A549 (cell line): ENCODE results near the gene STAMBPL1. TPM values are rescaled to one million over a fixed set of nuclear protein-coding genes. Genes with fewer than 3 reads are reported as not detected.

ENCODE experiments used
- ATAC-seq, 2 experiments: fragments of 200-7000 bp in 1 of 2; fragments of >200 bp in 1 of 2; cut with Nextera tagmentation in 1 of 2; cut with Tn5 transposase in 1 of 2; 3 replicates each; pipeline versions ENCODE4 v1.8.0 to v1.9.1; 2018 to 2020; ENCODE audit warnings: mild to moderate bottlenecking in 1 of 2, moderate library complexity in 1 of 2
- CTCF ChIA-PET: fragments of 300-600 bp; sonication (Branson Sonifier 250); formaldehyde crosslinking; extraction: SDS; loops from one replicate; lab custom pipeline; 2021; ENCODE audit warnings: antibody characterized with exemption, inconsistent platforms; lab: Yijun Ruan, JAX
- POLR2A ChIA-PET: fragments of 350-600 bp; formaldehyde crosslinking; extraction: SDS; loops from one replicate; lab custom pipeline; 2021; ENCODE audit warnings: antibody characterized with exemption, inconsistent platforms; lab: Yijun Ruan, JAX
- DNase-seq, 2 experiments: peaks; one replicate each; pipeline versions ENCODE4 v3.0.0 to v3.0.0-alpha.2; 2011 to 2016; ENCODE audit warnings: low read depth in 1 of 2, low spot score in 1 of 2
- FAIRE-seq: peaks from 2 replicates; lab custom pipeline; 2011; peaks lifted over from hg19 to GRCh38; lab: Jason Lieb, UNC
- H3K27ac ChIP-seq, 2 experiments: fragments of >200 bp; sonication (Bioruptor Twin); formaldehyde crosslinking; 3 replicates each; pipeline ENCODE4 v1.5.1; 2016 to 2017
- H3K4me1 ChIP-seq: fragments of >200 bp; sonication (Bioruptor Twin); formaldehyde crosslinking; 3 replicates; pipeline ENCODE4 v1.6.1; 2016
- H3K4me2 ChIP-seq: fragments of >200 bp; sonication (Bioruptor Twin); formaldehyde crosslinking; 3 replicates; pipeline ENCODE4 v1.6.1; 2016
- H3K4me3 ChIP-seq: fragments of >200 bp; sonication (Bioruptor Twin); formaldehyde crosslinking; 3 replicates; pipeline ENCODE4 v1.5.1; 2016
- H3K9me3 ChIP-seq: fragments of >200 bp; sonication (Bioruptor Twin); formaldehyde crosslinking; 3 replicates; pipeline ENCODE4 v1.6.1; 2016
- BHLHE40 ChIP-seq: IDR thresholded peaks from 2 replicates; pipeline ENCODE4 v1.6.1; 2012; ENCODE audit warnings: low read depth, low read length, inconsistent platforms
- CBX2 ChIP-seq: fragments of 200-600 bp; sonication (generic); IDR thresholded peaks from 2 replicates; pipeline ENCODE4 v1.6.1; 2016; ENCODE audit warnings: low read depth, mild to moderate bottlenecking, borderline replicate concordance
- CEBPB ChIP-seq, 2 experiments: fragments of >200 bp in 1 of 2; sonication (Bioruptor Twin) in 1 of 2; formaldehyde crosslinking in 1 of 2; IDR thresholded peaks; 2 replicates each; pipeline ENCODE4 v1.6.1; 2012 to 2016
- CHD2 ChIP-seq: fragments of 150-350 bp; IDR thresholded peaks from 2 replicates; pipeline ENCODE4 v1.6.1; 2014; ENCODE audit warnings: low read length; ENCODE audit not compliant: partially characterized antibody
- EHF ChIP-seq: fragments of 250-450 bp; sonication (Bioruptor Pico); IDR thresholded peaks from 2 replicates; pipeline ENCODE4 v1.5.0; 2020; ENCODE audit warnings: mild to moderate bottlenecking
- HDAC2 ChIP-seq: fragments of 200-600 bp; sonication (generic); IDR thresholded peaks from 2 replicates; pipeline ENCODE4 v1.6.1; 2016
- HEYL ChIP-seq: fragments of 250-450 bp; sonication (Bioruptor Pico); IDR thresholded peaks from 2 replicates; pipeline ENCODE4 v1.8.0; 2021; ENCODE audit warnings: mild to moderate bottlenecking, moderate library complexity
- HOXB13 ChIP-seq: fragments of 250-450 bp; sonication (Bioruptor Pico); IDR thresholded peaks from 2 replicates; pipeline ENCODE4 v1.5.0; 2020; ENCODE audit warnings: low read depth, mild to moderate bottlenecking, moderate library complexity
- JUN ChIP-seq, 2 experiments: fragments of >200 bp; sonication (Bioruptor Twin); formaldehyde crosslinking; IDR thresholded peaks; 2 replicates in 1 of 2; 3 replicates in 1 of 2; pipeline ENCODE4 v1.6.1; 2016 to 2017
- JUNB ChIP-seq: fragments of >200 bp; sonication (Bioruptor Twin); formaldehyde crosslinking; IDR thresholded peaks from 2 replicates; pipeline ENCODE4 v1.6.1; 2016
- MAZ ChIP-seq: fragments of 150-350 bp; IDR thresholded peaks from 2 replicates; pipeline ENCODE4 v1.6.1; 2014; ENCODE audit warnings: antibody characterized with exemption, low read depth, low read length, borderline replicate concordance
- NPAS2 ChIP-seq: fragments of 250-450 bp; sonication (Bioruptor Pico); IDR thresholded peaks from 2 replicates; pipeline ENCODE4 v1.8.0; 2022; ENCODE audit warnings: mild to moderate bottlenecking, moderate library complexity, borderline replicate concordance
- NR3C1 ChIP-seq: fragments of >200 bp; sonication (Bioruptor Twin); formaldehyde crosslinking; IDR thresholded peaks from 3 replicates; pipeline ENCODE4 v1.6.1; 2017
- PHF8 ChIP-seq: fragments of 200-600 bp; sonication (generic); IDR thresholded peaks from 2 replicates; pipeline ENCODE4 v1.6.1; 2016; ENCODE audit warnings: low read depth, mild to moderate bottlenecking, antibody characterized with exemption, moderate library complexity, borderline replicate concordance
- RAD21 ChIP-seq, 2 experiments: fragments of >200 bp in 1 of 2; sonication (Bioruptor Twin) in 1 of 2; formaldehyde crosslinking in 1 of 2; IDR thresholded peaks in 1 of 2; conservative IDR thresholded peaks in 1 of 2; 2 replicates in 1 of 2; 3 replicates in 1 of 2; pipeline ENCODE4 v1.6.1; 2012 to 2018; ENCODE audit warnings: inconsistent platforms in 1 of 2
- RCOR1 ChIP-seq: fragments of 150-350 bp; IDR thresholded peaks from 2 replicates; pipeline ENCODE4 v1.6.1; 2014; ENCODE audit warnings: antibody characterized with exemption, low read length, low read depth
- RFX5 ChIP-seq: fragments of 450-650 bp; IDR thresholded peaks from 2 replicates; pipeline ENCODE4 v1.7.1; 2014; ENCODE audit warnings: antibody characterized with exemption, mild to moderate bottlenecking, moderate library complexity
- RNF2 ChIP-seq: fragments of 200-600 bp; sonication (generic); IDR thresholded peaks from 2 replicates; pipeline ENCODE4 v1.6.1; 2016; ENCODE audit warnings: low read depth, mild to moderate bottlenecking, antibody characterized with exemption, moderate library complexity, borderline replicate concordance
- SREBF2 ChIP-seq: fragments of 450-650 bp; IDR thresholded peaks from 2 replicates; pipeline ENCODE4 v1.6.1; 2014; ENCODE audit warnings: mild to moderate bottlenecking, moderate library complexity
- ZC3H11A ChIP-seq: fragments of 450-650 bp; IDR thresholded peaks from 2 replicates; pipeline ENCODE4 v1.6.1; 2014; ENCODE audit warnings: antibody characterized with exemption, mild to moderate bottlenecking
- ZFP36 ChIP-seq: fragments of 450-650 bp; IDR thresholded peaks from 2 replicates; pipeline ENCODE4 v1.6.1; 2014; ENCODE audit warnings: borderline replicate concordance; ENCODE audit not compliant: partially characterized antibody
- ZSCAN20 ChIP-seq: fragments of 250-450 bp; sonication (Bioruptor Pico); IDR thresholded peaks from 2 replicates; pipeline ENCODE4 v1.8.0; 2022; ENCODE audit warnings: mild to moderate bottlenecking, moderate library complexity
- WGBS: methylation state at CpG from one replicate; pipeline ENCODE4 v1.1.6; 2017; ENCODE audit errors: missing lambda C conversion rate; 5-methylcytosine and 5-hydroxymethylcytosine counted together
- polyA plus RNA-seq, 4 experiments: library from polyadenylated mRNA; depleted of rRNA in 3 of 4; stranded (reverse); fragments of >200 nt; fragmentation: RNase III in 1 of 4; extraction: RNeasy Plus Mini Kit Qiagen cat#74134 plus additional on column Dnase treatment in 1 of 4; gene quantifications; 2 replicates in 3 of 4; 3 replicates in 1 of 4; pipeline ENCODE4 v1.2.3, GENCODE V29; 2011 to 2017
- TF ChIP-seq, protein P1 (sequence below): IDR thresholded peaks from 2 replicates; pipeline ENCODE4 v1.6.1; 2012

STAMBPL1 gene
- polyA plus RNA-seq, 2 of the 4 experiments (the other 2 are of a cell fraction), result 29.0 to 32.1 TPM

DNA sequence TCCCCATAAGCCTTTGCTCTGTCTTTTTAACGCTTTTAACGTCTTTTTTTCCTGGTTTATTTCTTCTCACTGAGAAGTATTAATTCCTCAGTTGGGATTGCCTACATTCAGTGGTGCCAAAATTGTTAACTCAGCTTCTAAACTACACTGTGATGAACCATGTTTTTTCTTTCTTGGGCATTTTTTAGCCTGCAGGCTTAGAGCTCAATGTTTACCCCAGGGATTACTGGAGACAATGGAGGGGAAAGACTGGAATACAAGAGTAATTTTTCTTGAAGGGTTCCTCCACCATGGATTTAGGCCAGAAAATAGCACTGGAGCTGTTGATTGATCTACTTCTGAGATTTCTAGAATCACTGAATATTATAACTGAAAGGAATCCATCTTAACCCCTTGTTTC is 19.8 kb downstream of the STAMBPL1 start:
- POLR2A ChIA-PET, result interaction anchor here (1.4 kb wide), 1 partner anchor 20 kb away, joined by 5 read pairs; the partner anchor contains the start of gene STAMBPL1
- TF ChIP-seq, protein P1, sequence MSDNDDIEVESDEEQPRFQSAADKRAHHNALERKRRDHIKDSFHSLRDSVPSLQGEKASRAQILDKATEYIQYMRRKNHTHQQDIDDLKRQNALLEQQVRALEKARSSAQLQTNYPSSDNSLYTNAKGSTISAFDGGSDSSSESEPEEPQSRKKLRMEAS, result no peak
- TF ChIP-seq HOXB13 (CRISPR knock-in tag) (no peak), BHLHE40 (no peak), JUN (IDR thresholded peaks at IDR 0.05) (no peak), RCOR1 (no peak), CEBPB (IDR thresholded peaks at IDR 0.05) (no peak)
- H3K9me3 ChIP-seq, result no peaks in the 10 kb centered on the region
- 89% methylated on average over 2 of the region's 2 CpGs for WGBS
- FAIRE-seq, result no peak
- CTCF ChIA-PET, result interaction anchor here (1.1 to 7.5 kb wide), 7 partner anchors 21 to 335 kb away, joined by 3 to 63 read pairs (median 4); no protein-coding TSS in a partner anchor
- peaks cover 58% of the 10 kb centered on the region for H3K4me1 ChIP-seq
- H3K4me2 ChIP-seq, result no peak overlapping the region
- H3K4me3 ChIP-seq, result no peak overlapping the region
- peak overlapping the region in 1 of 2 experiments; percentile 2; a peak in 1 of 6 replicates for H3K27ac ChIP-seq
- ATAC-seq, result no peak
- DNase-seq, result no peak

DNA sequence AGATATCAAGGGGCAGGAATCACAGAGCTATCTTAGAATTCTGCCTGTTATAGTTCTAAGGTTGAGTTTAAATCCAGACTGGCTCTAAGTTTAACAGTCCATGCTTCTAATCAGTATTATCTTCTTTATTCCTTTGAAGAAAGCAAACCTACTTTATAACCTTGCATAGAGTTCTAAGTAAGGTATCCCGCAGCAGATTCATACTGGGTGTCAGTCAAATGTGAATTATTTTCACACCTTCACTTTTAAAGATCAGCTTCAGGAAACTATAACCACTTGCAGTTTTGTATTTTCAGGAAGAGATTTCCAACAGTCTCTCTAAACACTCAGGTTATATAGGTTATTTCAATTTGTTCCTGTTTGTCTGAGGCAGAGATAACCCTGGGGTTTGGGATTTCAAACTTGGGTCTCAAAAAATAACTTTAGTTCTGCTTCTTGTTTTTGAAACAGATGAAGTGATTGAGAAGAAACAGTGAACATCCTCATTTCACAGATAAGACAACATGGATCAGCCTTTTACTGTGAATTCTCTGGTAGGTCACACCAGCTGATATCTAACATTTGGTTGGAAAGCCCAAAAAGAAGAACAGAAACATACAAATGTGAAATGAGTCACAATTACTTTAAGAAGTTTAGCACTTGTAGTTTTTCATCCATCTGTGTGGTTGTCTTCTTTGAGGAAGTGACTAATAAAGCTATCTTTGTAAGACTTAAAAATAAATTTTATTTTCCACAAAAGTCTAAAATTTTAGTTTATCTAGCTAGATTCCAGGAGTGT is 21.4 kb downstream of the STAMBPL1 start:
- Histone ChIP-seq H3K4me2 (no peak overlapping the region), H3K9me3 (no peaks in the 10 kb centered on the region), H3K4me1 (peaks cover 43% of the 10 kb centered on the region)
- CTCF ChIA-PET, result interaction anchor here (0.8 to 7.5 kb wide), 7 partner anchors 9 to 65 kb away, joined by 3 to 63 read pairs (median 4); no protein-coding TSS in a partner anchor
- TF ChIP-seq ZC3H11A (no peak), JUNB (no peak), NPAS2 (CRISPR knock-in tag) (no peak), CEBPB (IDR thresholded peaks at IDR 0.05) (no peak), RNF2 (no peak), HEYL (CRISPR knock-in tag) (no peak), ZSCAN20 (CRISPR knock-in tag) (no peak), HDAC2 (no peak), CBX2 (no peak)
- TF ChIP-seq, all 56 proteins: peak for 0
- no peak overlapping the region for H3K4me3 ChIP-seq
- FAIRE-seq (no peak), DNase-seq (no peak), ATAC-seq (no peak)
- 95% methylated on average over 1 of the region's 1 CpG for WGBS
- POLR2A ChIA-PET, result no interaction called here
- H3K27ac ChIP-seq, result no peak overlapping the region

DNA sequence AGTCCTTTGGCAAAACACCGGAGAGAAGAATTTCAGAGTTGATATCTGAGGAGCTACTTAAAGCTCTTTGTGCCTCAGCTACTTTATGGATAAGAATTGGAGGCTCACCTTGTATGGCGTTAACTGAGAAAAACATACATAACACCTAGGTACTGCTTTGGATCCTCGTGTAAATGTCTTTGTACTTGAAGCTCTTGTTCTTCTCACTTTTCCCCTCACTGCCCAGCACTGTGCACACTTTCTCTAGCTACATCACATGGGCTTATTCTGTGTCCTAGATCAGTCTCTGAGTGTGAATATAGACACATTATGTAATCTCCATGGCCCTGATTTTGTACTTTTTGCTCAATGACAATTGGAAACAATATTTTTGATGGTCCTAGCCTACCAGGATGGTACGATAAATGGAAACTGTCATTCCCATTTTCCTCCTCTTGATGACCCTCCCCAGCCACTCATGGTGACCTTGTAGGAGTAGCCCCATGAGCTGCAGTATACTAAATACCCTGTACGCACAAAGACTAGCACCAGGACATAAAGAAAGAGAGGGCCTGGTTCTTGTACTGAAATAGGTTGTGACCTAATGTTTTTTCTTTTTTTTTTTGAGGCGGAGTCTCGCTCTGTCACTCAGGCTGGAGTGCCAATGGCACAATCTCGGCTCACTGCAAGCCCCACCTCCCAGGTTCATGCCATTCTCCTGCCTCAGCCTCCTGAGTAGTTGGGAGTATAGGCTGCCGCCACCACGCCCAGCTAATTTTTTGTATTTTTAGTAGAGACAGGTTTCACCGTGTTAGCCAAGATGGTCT is 22.1 kb downstream of the STAMBPL1 start:
- H3K4me3 ChIP-seq, result no peak overlapping the region
- no peak for DNase-seq
- POLR2A ChIA-PET, result no interaction called here
- H3K9me3 ChIP-seq, result no peaks in the 10 kb centered on the region
- no peak for ATAC-seq
- 92% methylated on average over 11 of the region's 11 CpGs for WGBS
- H3K27ac ChIP-seq, result peak overlapping the region in 1 of 2 experiments; percentile 20; a peak in 1 of 6 replicates
- TF ChIP-seq ZSCAN20 (CRISPR knock-in tag), result no peak
- TF ChIP-seq ZFP36, result no peak
- no peak for TF ChIP-seq MAZ
- no peak for TF ChIP-seq CHD2
- no peak for TF ChIP-seq RFX5
- TF ChIP-seq EHF (CRISPR knock-in tag), result no peak
- no peak for TF ChIP-seq PHF8
- TF ChIP-seq NR3C1, result no peak
- TF ChIP-seq RAD21 (conservative IDR thresholded peaks at IDR 0.05 in 1 of 2, IDR thresholded peaks at IDR 0.05 in 1 of 2), result no peak
- TF ChIP-seq SREBF2, result no peak
- TF ChIP-seq, all 56 proteins: peak for 0
- Histone ChIP-seq H3K4me2 (no peak overlapping the region), H3K4me1 (peaks cover 35% of the 10 kb centered on the region)
- no peak for FAIRE-seq
- CTCF ChIA-PET, result interaction anchor here (1.0 to 7.5 kb wide), 4 partner anchors 22 to 66 kb away, joined by 3 to 63 read pairs (median 34); partner anchors contain the start of gene STAMBPL1
